Upper lobe of left lung (tissue), 6 donors: ENCODE data around the gene LRRD1. TPM values are rescaled to one million over a fixed set of nuclear protein-coding genes. Genes with fewer than 3 reads are reported as not detected.
A peak's percentile ranks its signal among the peaks of the same experiment; 100 is the strongest.

ENCODE experiments used
- ATAC-seq, 2 donors: fragments of 200-7000 bp; cut with Tn5 transposase; one replicate each; pipeline ENCODE4 v1.9.1; 2022; ENCODE audit warnings: mild to moderate bottlenecking in 2 of 2, moderate library complexity in 2 of 2; ENCODE audit not compliant: low FRiP score in 2 of 2
- DNase-seq, 2 donors: peaks; one replicate each; pipeline ENCODE4 v3.0.0-alpha.2; 2019 to 2020
- H3K27ac ChIP-seq, 4 donors: fragments of 200-600 bp; sonication (generic); one replicate each; pipeline ENCODE4 v1.5.1; 2016 to 2019
- H3K27me3 ChIP-seq, 4 donors: fragments of 200-600 bp; sonication (generic); one replicate each; pipeline ENCODE4 v1.5.1; 2017 to 2019
- H3K36me3 ChIP-seq, 4 donors: fragments of 200-600 bp; sonication (generic); one replicate each; pipeline ENCODE4 v1.5.1; 2016 to 2019
- H3K4me1 ChIP-seq, 4 donors: fragments of 200-600 bp; sonication (generic); one replicate each; pipeline ENCODE4 v1.5.1; 2018 to 2019
- H3K4me3 ChIP-seq, 4 donors: fragments of 200-600 bp; sonication (generic); one replicate each; pipeline ENCODE4 v1.5.1; 2017 to 2019; ENCODE audit warnings: mild to moderate bottlenecking in 2 of 4, moderate library complexity in 1 of 4
- H3K9me3 ChIP-seq, 4 donors: fragments of 200-600 bp; sonication (generic); one replicate each; pipeline ENCODE4 v1.5.1; 2018 to 2019
- CTCF ChIP-seq, 6 experiments: fragments of 450-650 bp in 4 of 6; fragments of 200-600 bp in 2 of 6; sonication (generic) in 2 of 6; IDR thresholded peaks; one replicate each; pipeline ENCODE4 v1.5.1; 2016 to 2019; ENCODE audit warnings: antibody characterized with exemption in 6 of 6
- EP300 ChIP-seq, 4 donors: sonication (generic); formaldehyde crosslinking; IDR thresholded peaks; one replicate each; pipeline ENCODE4 v1.5.1; 2017; ENCODE audit warnings: antibody characterized with exemption in 4 of 4, control low read depth in 2 of 4
- POLR2A ChIP-seq, 4 donors: fragments of 450-650 bp; IDR thresholded peaks; one replicate each; pipeline ENCODE4 v1.5.1; 2016 to 2017; ENCODE audit warnings: antibody characterized with exemption in 4 of 4, mild to moderate bottlenecking in 2 of 4
- POLR2AphosphoS5 ChIP-seq, 2 donors: sonication (generic); formaldehyde crosslinking; IDR thresholded peaks; one replicate each; pipeline ENCODE4 v1.5.1; 2017; ENCODE audit warnings: antibody characterized with exemption in 2 of 2
- WGBS, 2 donors: methylation state at CpG; one replicate each; pipeline ENCODE4 v1.1.5; 2017 to 2018; 5-methylcytosine and 5-hydroxymethylcytosine counted together
- total RNA-seq, 6 donors: library from RNA; depleted of rRNA in 4 of 6; stranded (reverse); fragments of >200 nt in 4 of 6; gene quantifications; one replicate each; pipeline versions ENCODE4 v1.1.0 to v1.2.1, GENCODE V29; 2016 to 2021
- donor health status: DM: no; HTN: no; CAD: no; lungs with moderate emphysema.
- donor health status: DM: no; HTN: yes; CAD: no; lungs with severe emphysema.

LRRD1 gene
- total RNA-seq, 6 donors from 2014 or later, result 0.20 TPM; not detected in 5

DNA sequence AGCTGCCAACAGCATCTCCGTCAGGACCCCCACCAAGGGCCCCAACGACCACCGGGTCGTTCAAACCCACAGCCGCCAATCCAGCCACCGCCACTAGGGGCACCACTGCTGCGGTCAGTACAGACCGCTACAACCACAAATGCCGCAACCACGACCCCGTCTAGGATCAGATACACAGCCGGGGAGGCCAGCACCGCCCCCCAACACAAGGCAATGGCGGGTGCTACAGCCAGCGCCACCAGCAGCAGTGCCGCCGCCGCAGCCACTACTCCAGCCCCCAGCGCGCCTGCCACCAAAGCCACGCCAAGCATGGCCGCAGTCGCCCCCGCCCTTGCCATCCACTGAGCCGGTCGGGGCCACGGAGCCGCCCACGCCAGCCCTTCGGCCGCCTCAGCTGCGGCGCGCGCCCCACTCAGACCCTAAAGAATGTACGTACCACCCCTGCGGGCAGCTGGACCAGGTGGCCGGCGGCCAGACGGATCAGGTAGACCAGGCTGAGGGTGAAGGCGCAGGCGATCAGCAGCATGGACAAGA lies 45.1 kb downstream of the LRRD1 start:
- peak overlapping the region; percentile 90 to 97 (median 94) for H3K27ac ChIP-seq
- H3K4me3 ChIP-seq, result peak overlapping the region; percentile 80 to 95 (median 92)
- H3K27me3 ChIP-seq, result no peaks in the 10 kb centered on the region
- peak; percentile 79 to 91 (median 90) for TF ChIP-seq CTCF (IDR thresholded peaks at IDR 0.05)
- no peak for TF ChIP-seq POLR2A (IDR thresholded peaks at IDR 0.05)
- WGBS, 2 donors, result 0% methylated on average over 10 of the region's 42 CpGs; no CpG with 5 or more reads in 1 of the 2 donors
- peaks cover 0 to 21% (median 6%) of the 10 kb centered on the region in 4 donors for H3K36me3 ChIP-seq
- peaks cover 16 to 29% (median 17%) of the 10 kb centered on the region in 4 donors for H3K4me1 ChIP-seq
- ATAC-seq (peak; percentile 72 to 78), DNase-seq (peak; percentile 71 to 93)
- no peaks in the 10 kb centered on the region for H3K9me3 ChIP-seq

DNA sequence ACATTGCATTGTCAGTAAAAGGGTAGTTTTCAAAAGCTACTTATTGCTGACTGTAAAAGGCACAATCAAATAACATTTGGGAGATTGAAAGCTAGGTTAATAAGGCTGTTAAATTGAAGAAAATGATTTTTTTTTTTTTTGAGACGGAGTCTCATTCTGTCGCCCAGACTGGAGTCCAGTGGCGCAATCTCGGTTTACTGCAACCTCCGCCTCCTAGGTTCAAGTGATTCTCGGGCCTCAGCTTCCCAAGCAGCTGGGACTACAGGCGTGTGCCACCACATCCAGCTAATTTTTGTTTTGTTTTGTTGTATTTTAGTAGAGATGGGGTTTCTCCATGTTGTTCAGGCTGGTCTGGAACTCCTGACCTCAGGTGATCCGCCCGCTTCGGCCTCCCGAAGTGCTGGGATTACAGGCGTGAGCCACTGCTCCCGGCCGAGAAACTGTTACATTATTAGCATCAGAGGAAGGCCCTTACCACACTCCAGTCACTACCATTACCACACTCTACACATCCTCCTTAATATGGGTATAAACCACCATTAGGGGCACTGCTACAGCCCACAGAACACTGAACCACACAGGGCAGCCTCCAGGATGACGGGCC lies 45.7 kb downstream of the LRRD1 start:
- Histone ChIP-seq H3K27me3 (no peaks in the 10 kb centered on the region), H3K36me3 (peaks cover 0 to 26% (median 11%) of the 10 kb centered on the region in 4 donors), H3K27ac (peak overlapping the region; percentile 90 to 97 (median 94)), H3K4me1 (peaks cover 16 to 29% (median 17%) of the 10 kb centered on the region in 4 donors), H3K9me3 (no peaks in the 10 kb centered on the region), H3K4me3 (peak overlapping the region; percentile 80 to 95 (median 92))
- TF ChIP-seq CTCF (IDR thresholded peaks at IDR 0.05), result no peak
- no peak for TF ChIP-seq EP300 (IDR thresholded peaks at IDR 0.05)
- no peak for TF ChIP-seq POLR2A (IDR thresholded peaks at IDR 0.05)
- no peak for TF ChIP-seq POLR2AphosphoS5 (IDR thresholded peaks at IDR 0.05)
- ATAC-seq (peak; percentile 1 to 24), DNase-seq (peak in 1 of 2 donors; percentile 37)
- 31 to 37% methylated on average over 14 to 15 of the region's 15 CpGs for WGBS, 2 donors

GRCh38 chr7:92131764-92132330 lies 47.1 kb downstream of the LRRD1 start:
- Histone ChIP-seq H3K27me3 (no peaks in the 10 kb centered on the region), H3K27ac (no peak overlapping the region), H3K4me3 (peak overlapping the region in 1 of 4 donors; percentile 93), H3K9me3 (no peaks in the 10 kb centered on the region), H3K4me1 (peaks cover 16 to 29% (median 17%) of the 10 kb centered on the region in 4 donors), H3K36me3 (peaks cover 0 to 38% (median 20%) of the 10 kb centered on the region in 4 donors)
- no peak for ATAC-seq
- DNase-seq, result no peak
- 47 to 49% methylated on average over 4 of the region's 4 CpGs for WGBS, 2 donors
- TF ChIP-seq EP300 (IDR thresholded peaks at IDR 0.05) (no peak), CTCF (IDR thresholded peaks at IDR 0.05) (no peak), POLR2A (IDR thresholded peaks at IDR 0.05) (no peak), POLR2AphosphoS5 (IDR thresholded peaks at IDR 0.05) (no peak)

GRCh38 chr7:92131093-92131492 lies 47.8 kb downstream of the LRRD1 start:
- Histone ChIP-seq H3K36me3 (peaks cover 0 to 46% (median 22%) of the 10 kb centered on the region in 4 donors), H3K4me3 (peak overlapping the region in 1 of 4 donors; percentile 93), H3K27me3 (no peaks in the 10 kb centered on the region), H3K4me1 (peaks cover 16 to 29% (median 17%) of the 10 kb centered on the region in 4 donors), H3K27ac (no peak overlapping the region), H3K9me3 (no peaks in the 10 kb centered on the region)
- WGBS, 2 donors, result 85 to 89% methylated on average over 5 of the region's 5 CpGs
- TF ChIP-seq POLR2AphosphoS5 (IDR thresholded peaks at IDR 0.05) (no peak), CTCF (IDR thresholded peaks at IDR 0.05) (no peak), POLR2A (IDR thresholded peaks at IDR 0.05) (no peak), EP300 (IDR thresholded peaks at IDR 0.05) (no peak)
- DNase-seq (no peak), ATAC-seq (no peak)
